ENCODE measurements around the gene JAZF1.

The JAZF1 gene

DNA sequence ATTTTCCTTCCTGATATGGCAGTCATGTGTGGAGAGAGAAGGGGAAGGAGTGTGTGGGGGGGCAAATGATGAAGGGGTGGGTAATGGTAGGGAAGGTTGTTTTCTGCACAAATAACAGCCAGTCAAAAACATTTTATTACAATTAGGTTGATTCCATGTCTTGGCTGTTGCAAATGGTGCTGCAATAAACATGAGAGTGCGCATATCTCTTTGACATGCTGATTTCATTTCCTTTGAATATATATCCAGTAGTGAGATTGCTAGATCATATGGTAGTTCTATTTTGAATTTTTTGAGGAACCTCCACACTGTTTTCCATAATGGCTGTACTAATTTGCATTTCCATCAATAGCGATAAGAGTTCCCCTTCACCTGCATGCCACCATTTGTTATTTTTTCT is 10.6 kb upstream of the JAZF1 start:
- DNase-seq, result no peak

DNA sequence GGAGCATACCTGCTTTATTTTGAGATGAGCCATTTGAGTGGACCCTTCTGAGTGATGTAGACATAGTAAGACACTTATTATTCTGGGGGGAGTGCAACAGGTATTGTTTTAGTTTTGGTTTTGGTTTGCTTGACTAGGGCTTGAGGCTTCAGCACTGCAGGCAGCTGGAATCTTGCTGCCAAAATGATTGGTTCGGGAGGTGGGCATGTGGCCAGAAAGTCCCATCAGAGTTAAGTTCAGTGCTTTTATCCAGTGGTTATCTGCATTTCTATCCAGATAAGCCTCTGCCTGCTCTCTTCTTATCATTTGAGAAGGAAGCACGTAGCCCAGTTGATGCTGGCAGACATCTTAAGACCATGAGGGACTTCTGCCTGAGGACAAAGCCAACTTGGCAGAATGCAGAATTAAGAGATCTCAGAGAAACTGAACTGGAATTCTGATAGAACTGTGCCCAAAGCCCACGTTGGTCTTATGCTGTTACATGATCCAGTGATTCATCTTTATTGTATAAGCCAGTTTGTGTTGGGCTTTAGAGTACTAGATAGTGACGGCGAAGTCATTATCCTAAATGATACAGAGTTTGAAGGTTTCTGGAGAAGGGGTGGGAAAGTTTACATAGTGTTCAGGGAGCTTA is 9.6 kb upstream of the JAZF1 start:
- DNase-seq, result no peak

- DNase-seq, result no peak
These were observed 6.4 kb upstream of the JAZF1 start for GRCh38 chr7:28187012-28187411.

DNA sequence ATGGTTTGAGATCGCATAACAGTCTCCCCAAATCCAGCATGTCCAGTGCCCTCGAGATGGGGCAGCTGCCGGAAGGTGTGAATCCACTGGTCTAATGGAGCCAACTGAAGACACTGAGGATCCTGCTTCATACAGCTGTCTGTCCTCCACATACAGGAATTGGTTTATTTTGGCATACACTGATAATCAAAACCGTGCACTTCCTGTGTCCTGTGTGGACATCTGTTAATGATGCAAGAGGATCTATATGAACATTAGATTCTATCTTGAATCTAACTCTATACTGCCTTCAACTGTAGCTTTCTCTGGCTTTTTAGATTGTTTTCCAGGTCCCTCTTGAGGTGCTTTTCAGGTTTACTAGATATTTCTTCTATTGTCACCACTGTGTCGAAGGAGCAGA is 3.0 kb upstream of the JAZF1 start:
- DNase-seq, result no peak

DNA sequence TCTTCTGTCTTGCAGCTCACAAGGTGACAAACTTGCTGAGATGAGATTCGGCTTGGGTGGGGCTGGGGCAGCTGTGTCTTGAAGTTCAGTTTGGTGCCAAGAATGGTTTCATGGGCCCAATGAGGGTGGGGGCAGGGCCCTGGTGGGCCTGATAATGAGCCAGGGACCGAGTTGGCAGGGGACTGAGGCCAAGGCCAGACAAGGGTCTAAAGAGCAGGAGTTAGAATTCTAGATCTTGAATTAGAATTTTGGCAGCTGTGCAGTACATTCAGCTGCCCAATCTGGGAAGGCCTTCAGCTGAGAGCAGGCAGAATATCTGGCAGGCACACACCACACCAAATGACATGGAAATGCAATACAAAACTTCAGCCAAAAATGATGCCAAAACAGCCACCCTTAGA is 1.5 kb upstream of the JAZF1 start:
- DNase-seq, result no peak

- DNase-seq, result no peak
These were observed 821 bp upstream of the JAZF1 start for GRCh38 chr7:28181416-28181815.

GRCh38 chr7:28180031-28180363 is 598 bp downstream of the JAZF1 start:
- DNase-seq, result no peak

DNA sequence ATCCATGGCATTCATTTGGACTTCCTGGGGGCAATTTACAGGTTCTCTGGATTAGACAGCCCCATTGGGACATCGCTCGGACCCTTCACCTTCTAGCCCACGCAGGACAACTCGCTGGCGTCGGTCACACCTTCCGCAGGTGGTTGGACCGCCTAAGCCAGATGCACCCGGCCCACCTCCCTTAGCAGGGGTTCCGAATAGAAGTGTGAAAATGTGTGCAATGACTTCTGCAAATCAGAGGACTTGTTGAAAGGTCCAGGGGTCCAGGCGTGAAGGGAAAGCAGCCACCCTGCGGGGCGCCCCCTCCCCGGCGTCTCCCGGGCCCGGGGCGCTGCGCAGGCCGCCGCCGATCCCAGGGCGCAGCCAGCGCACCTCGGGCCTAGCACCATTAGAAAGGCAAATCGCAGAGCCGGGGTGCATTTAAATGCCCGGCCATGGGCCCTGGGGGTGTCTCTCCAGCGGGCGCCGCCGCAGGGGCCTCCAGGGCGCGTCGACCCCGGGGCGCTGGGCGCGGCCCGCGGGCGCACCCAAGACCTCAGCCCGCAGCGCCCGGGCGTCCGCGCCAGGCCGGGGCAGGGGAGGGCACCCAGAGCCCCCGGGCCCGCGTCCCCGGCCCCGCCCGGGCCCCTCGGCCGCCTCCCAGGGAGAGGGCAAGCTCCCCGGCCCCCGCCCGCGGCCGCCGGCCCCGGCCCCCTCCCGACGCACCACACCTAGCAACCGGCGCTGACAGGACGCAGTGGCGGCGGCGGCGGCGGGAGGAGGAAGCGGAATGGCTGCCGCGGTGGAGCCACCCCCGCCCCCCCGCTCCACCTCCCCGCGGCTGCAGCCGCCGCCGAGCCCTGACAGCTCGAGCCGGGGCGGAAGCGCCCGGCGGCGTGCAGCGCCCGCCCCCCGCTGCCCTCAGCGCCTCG is 1.2 kb downstream of the JAZF1 start:
- peak; percentile 91 for DNase-seq

GRCh38 chr7:28178599-28178998 is 2.0 kb downstream of the JAZF1 start:
- DNase-seq, result no peak

GRCh38 chr7:28177836-28178235 is 2.8 kb downstream of the JAZF1 start:
- no peak for DNase-seq

GRCh38 chr7:28176645-28177044 is 4.0 kb downstream of the JAZF1 start:
- DNase-seq, result no peak

GRCh38 chr7:28176174-28176573 is 4.4 kb downstream of the JAZF1 start:
- no peak for DNase-seq

GRCh38 chr7:28174901-28175661 is 5.5 kb downstream of the JAZF1 start:
- DNase-seq, result no peak

GRCh38 chr7:28174442-28174841 is 6.2 kb downstream of the JAZF1 start:
- DNase-seq, result no peak

GRCh38 chr7:28173531-28173930 is 7.1 kb downstream of the JAZF1 start:
- DNase-seq, result no peak

DNA sequence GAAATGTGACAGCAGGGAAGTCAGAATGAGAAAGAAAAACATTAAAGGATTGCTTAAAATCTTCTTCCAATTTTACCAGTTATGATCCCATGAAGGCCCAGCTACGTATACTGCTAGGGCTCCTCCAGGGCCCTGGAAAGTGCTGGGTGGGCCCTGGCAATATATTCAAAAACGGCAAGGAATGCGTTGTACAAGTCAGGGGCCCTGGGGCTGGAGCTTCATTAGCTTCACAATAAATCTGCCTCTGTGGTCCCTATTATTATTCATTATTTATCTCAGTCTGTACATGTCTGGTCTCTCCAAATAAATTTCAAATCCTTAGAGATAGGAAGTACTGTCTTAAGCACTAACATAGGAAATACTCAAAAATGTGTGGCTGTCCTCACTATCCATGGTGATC is 7.6 kb downstream of the JAZF1 start:
- DNase-seq, result no peak

GRCh38 chr7:28170701-28171100 is 9.9 kb downstream of the JAZF1 start:
- no peak for DNase-seq

GRCh38 chr7:28169230-28169629 is 11.4 kb downstream of the JAZF1 start:
- no peak for DNase-seq

DNA sequence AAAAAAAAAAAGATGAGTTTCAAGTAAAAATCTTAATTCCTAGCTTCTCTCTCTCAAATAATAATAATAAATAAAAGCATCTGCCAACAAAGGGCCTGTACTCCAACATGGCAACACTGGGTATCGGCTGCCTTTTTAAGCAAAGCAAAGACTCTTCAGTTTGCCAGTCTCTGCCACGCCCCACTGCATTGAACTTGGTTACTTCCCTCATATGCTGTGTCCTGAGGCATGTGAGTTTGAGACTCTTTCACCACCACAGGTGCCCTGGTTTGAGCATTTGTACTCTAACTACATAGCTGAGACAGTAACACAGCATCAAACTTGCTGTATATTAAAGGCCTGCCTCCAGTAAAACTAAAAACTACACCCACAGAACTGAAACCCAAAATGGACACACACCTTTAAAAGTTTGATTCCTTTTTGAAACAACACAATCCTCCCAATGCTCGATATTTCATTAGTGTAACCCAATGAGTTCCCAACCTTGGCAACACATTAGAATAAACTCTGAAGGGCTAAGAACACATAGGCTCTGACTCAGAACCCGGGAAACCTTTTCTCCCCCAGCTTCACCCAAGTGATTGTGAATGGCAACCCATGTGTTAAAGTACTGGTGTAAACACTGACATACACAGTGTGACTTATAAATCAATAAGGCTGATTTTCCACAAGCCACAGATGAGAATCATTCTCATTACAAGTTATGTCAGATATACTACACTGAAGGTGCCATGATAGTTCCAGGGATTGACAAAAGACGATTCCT is 12.0 kb downstream of the JAZF1 start:
- DNase-seq, result no peak

DNA sequence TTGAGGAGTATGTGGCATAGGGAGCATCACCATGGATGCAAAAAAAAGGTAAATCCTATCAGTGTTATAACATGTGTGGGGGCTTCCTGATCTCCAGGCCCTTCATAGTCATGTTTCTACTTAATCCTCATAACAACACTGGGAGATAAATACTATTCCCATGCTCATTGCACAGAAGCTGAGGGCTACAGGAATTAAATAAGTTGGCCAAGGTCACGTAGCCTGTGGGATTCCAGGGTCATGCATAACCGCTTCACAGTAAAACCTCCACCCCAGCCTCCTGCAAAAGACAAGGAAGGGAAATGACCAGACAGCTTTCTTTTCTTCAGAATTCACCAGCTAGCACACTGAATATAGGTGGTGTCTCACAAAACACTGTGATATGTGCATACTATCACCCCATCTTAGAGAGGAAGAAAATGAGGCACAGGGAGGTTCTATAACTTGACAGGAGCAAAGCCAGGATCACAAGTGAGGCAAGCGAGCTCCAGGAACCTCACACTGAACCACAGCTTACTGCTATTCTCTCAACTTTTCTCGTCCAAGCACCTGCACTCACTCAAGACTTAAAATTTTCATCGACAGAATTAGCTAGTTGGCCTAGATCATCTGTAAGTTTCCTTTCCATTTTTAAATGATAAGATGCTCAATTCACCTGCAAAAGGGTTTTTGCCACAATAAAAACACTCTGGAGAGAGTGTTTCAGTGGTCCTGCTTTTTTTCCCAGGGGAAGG is 13.4 kb downstream of the JAZF1 start:
- no peak for DNase-seq

DNA sequence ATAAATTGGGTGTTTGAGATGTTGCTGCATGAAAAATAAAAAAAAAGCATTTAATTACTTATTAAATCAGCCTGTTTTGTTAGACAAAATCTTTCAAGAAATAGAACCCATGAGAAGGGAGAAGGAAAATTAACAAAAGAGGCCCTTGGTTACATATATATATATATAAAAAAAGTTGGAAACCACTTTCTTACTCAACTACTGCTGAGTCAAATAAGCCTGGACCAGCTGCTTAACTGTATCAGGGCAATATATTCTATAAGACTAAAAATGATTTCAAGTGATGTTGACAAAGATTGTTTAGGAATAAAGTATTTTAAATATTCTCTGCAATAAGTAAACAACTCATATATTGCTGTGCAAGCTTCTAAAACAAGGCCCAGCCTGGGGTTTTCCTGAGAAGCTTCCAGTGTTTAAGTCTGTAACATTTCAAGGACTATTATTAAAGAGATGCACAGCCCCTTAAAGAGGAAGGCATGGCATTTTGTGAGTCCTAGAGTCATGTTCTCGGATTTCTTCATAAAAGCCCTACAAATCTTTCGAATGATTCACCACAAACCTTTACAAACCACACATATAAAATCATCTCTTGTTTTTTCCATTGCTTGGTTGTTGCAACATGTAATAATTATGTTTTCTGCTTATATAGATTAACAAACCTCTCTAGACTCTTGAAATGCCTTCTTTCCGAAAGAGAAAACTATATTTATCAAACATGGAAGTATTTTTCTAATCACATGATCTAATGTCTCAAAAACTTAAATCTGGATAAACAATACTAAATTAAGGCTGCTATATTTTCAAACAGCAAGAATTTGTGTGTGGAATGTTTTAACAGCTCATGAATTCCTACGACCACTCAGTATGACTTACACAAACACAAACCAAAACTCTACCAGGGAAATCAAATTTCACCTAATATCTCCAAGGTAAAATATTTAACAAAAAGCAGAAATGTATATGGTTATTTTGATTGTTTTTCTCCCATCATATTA is 14.3 kb downstream of the JAZF1 start:
- DNase-seq, result no peak

All from activated effector memory CD4-positive, alpha-beta T cell treated with anti-CD3 and anti-CD28 coated beads, Interleukin-2, amount 50 U/mL, for 16 hours (primary cell).